Caco-2 (cell line): ENCODE measurements around the gene SCFD2. TPM values are rescaled to one million over a fixed set of nuclear protein-coding genes. Genes with fewer than 3 reads are reported as not detected.
"Not testable (repeated sequence)": the region's sequence is repeated elsewhere in the genome, so short reads cannot be mapped to it uniquely, and the experiment has no call there.

Source experiments
- BruUV-seq: library from RNA; stranded (reverse); fragments of 400-500 nt; replicated peaks from 2 replicates; lab custom pipeline; 2021; lab: Mats Ljungman, UMichigan
- CTCF ChIA-PET: fragments of 300-600 bp; sonication (Branson Sonifier 250); formaldehyde crosslinking; loops from one replicate; lab custom pipeline; 2022; ENCODE audit warnings: antibody characterized with exemption; lab: Charles Lee
- POLR2A ChIA-PET: fragments of 300-600 bp; sonication (Branson Sonifier 250); formaldehyde crosslinking; loops from one replicate; lab custom pipeline; 2022; ENCODE audit warnings: antibody characterized with exemption; lab: Charles Lee
- DNase-seq, 2 experiments: peaks; one replicate each; pipeline versions ENCODE4 v3.0.0 to v3.0.0-alpha.2; 2020 to 2022
- H3K27me3 ChIP-seq: replicated peaks from 2 replicates; pipeline ENCODE4 v1.6.0; 2011; ENCODE audit warnings: low read length; ENCODE audit not compliant: control insufficient read depth, insufficient read depth
- H3K36me3 ChIP-seq: 2 replicates; pipeline ENCODE4 v1.5.1; 2011; ENCODE audit warnings: low read length; ENCODE audit not compliant: control insufficient read depth, insufficient read depth
- H3K4me1 ChIP-seq: fragments of 250-450 bp; sonication (Bioruptor Pico); 2 replicates; pipeline ENCODE4 v1.5.1; 2020; ENCODE audit warnings: mild to moderate bottlenecking
- H3K4me3 ChIP-seq: 2 replicates; pipeline ENCODE4 v1.5.1; 2011; ENCODE audit warnings: low read depth, mild to moderate bottlenecking, control low read depth, low read length
- H3K9me3 ChIP-seq: fragments of 250-450 bp; sonication (Bioruptor Pico); 2 replicates; pipeline ENCODE4 v1.5.1; 2020; ENCODE audit warnings: mild to moderate bottlenecking, moderate library complexity
- H3K27ac Mint-ChIP-seq: one replicate; pipeline ENCODE4 v1.8.0; 2022; ENCODE audit warnings: mixed read lengths; ENCODE audit not compliant: unreplicated experiment
- H3K27me3 Mint-ChIP-seq: one replicate; pipeline ENCODE4 v1.8.0; 2022; ENCODE audit warnings: mixed read lengths; ENCODE audit not compliant: insufficient read depth, unreplicated experiment
- H3K36me3 Mint-ChIP-seq: one replicate; pipeline ENCODE4 v1.8.0; 2022; ENCODE audit warnings: mild to moderate bottlenecking, mixed read lengths; ENCODE audit not compliant: insufficient read depth, unreplicated experiment
- H3K4me1 Mint-ChIP-seq: one replicate; pipeline ENCODE4 v1.8.0; 2022; ENCODE audit warnings: low read depth, mixed read lengths; ENCODE audit not compliant: unreplicated experiment
- H3K4me3 Mint-ChIP-seq: one replicate; pipeline ENCODE4 v1.8.0; 2022; ENCODE audit warnings: mild to moderate bottlenecking, moderate library complexity, mixed read lengths; ENCODE audit not compliant: unreplicated experiment
- H3K9me3 Mint-ChIP-seq: one replicate; pipeline ENCODE4 v1.8.0; 2022; ENCODE audit warnings: mixed read lengths; ENCODE audit not compliant: unreplicated experiment
- intact Hi-C: fragments of 100-400 bp; cut with micrococcal nuclease; formaldehyde crosslinking; loops from one replicate; pipeline ENCODE4 v1.10.0; 2022; ENCODE audit not compliant: unreplicated experiment
- total RNA-seq: library from RNA; stranded (reverse); gene quantifications from 2 replicates; pipeline ENCODE4 v1.2.3, GENCODE V29; 2022
- TF ChIP-seq, protein P1 (sequence below), 2 experiments: fragments of 200-600 bp in 1 of 2; IDR thresholded peaks; 1 replicate in 1 of 2; 2 replicates in 1 of 2; pipeline versions ENCODE4 v1.5.1 to v1.8.0; 2011 to 2022; ENCODE audit warnings: antibody characterized with exemption in 1 of 2, control low read depth in 1 of 2, inconsistent platforms in 1 of 2, low read depth in 1 of 2, low read length in 1 of 2, mild to moderate bottlenecking in 1 of 2, moderate library complexity in 1 of 2; ENCODE audit not compliant: insufficient read depth in 1 of 2, severe bottlenecking in 1 of 2, unreplicated experiment in 1 of 2

Gene SCFD2
- total RNA-seq, 1 experiment from 2014 or later: 12.2 TPM

DNA sequence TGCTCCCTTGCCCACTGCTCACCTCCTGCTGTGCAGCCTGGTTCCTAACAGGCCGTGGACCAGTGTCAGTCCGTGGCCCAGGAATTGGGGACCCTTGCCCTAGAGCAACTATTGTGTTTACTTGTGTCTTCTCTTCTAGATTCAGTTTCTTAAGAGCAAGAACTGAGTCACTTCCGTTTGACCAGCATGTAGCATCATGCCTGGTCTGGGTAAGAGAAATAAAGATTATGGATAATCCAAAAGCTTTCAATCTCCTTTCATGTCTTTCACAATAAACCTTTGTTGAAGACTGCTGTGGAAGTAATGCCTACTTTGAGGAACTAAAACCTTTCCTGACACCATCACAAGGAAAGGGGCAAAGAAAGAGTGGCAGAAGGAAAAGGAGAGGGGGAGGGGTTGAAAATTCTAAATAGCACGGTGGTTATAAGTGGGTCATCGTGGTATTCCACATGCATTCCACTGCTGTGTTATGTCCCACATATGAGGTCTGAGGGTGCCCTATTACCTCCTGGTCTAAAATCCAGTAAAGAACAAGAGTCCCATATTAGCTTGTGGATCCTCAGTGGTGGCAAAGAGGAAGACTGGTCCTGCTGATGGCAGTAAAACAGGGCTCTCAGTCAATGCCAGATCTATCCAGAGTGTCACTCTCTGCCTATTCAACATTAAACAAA, 370.4 kb downstream of the SCFD2 start:
- intact Hi-C loops: no loop called here
- DNase-seq: no peak
- H3K9me3 Mint-ChIP-seq: no peaks in the 10 kb centered on the region
- H3K4me1 Mint-ChIP-seq: no peaks in the 10 kb centered on the region
- no TSS peak for BruUV-seq
- Histone ChIP-seq H3K4me3 (no peak overlapping the region), H3K4me1 (no peaks in the 10 kb centered on the region), H3K9me3 (no peaks in the 10 kb centered on the region), H3K36me3 (no peaks in the 10 kb centered on the region), H3K27me3 (no peaks in the 10 kb centered on the region)
- ChIA-PET CTCF (no interaction called here), POLR2A (no interaction called here)
- no peak overlapping the region for H3K4me3 Mint-ChIP-seq
- no peak overlapping the region for H3K27ac Mint-ChIP-seq
- TF ChIP-seq, protein P1, sequence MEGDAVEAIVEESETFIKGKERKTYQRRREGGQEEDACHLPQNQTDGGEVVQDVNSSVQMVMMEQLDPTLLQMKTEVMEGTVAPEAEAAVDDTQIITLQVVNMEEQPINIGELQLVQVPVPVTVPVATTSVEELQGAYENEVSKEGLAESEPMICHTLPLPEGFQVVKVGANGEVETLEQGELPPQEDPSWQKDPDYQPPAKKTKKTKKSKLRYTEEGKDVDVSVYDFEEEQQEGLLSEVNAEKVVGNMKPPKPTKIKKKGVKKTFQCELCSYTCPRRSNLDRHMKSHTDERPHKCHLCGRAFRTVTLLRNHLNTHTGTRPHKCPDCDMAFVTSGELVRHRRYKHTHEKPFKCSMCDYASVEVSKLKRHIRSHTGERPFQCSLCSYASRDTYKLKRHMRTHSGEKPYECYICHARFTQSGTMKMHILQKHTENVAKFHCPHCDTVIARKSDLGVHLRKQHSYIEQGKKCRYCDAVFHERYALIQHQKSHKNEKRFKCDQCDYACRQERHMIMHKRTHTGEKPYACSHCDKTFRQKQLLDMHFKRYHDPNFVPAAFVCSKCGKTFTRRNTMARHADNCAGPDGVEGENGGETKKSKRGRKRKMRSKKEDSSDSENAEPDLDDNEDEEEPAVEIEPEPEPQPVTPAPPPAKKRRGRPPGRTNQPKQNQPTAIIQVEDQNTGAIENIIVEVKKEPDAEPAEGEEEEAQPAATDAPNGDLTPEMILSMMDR (IDR thresholded peaks at IDR 0.05; ENCODE audit: insufficient read depth in 1 of 2, low read depth in 1 of 2, low read length in 1 of 2, severe bottlenecking in 1 of 2, unreplicated experiment in 1 of 2): no peak
- H3K36me3 Mint-ChIP-seq: peaks cover 5% of the 10 kb centered on the region
- H3K27me3 Mint-ChIP-seq: no peaks in the 10 kb centered on the region

DNA sequence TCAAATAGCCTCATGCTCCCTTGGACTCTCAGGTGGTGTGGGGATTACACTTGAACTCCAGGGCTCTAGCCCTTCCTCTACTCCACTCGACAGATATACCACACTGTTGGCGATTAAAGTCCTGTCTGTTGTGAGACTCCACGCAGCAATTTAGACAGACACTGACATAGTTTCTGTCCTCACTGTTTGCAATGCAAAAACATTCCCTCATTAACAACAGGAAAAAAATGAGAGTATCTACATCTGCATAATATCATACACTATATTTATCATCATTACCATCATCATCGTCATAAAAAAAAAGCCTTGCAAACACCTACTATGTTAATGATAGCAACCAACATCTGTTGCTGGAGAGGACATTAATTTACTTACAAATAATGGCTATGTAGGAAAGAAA, 371.3 kb downstream of the SCFD2 start:
- Mint-ChIP-seq H3K9me3 (no peaks in the 10 kb centered on the region), H3K36me3 (peaks cover 5% of the 10 kb centered on the region), H3K27me3 (no peaks in the 10 kb centered on the region), H3K4me1 (peaks cover 5% of the 10 kb centered on the region), H3K4me3 (no peak overlapping the region), H3K27ac (no peak overlapping the region)
- Histone ChIP-seq H3K27me3 (no peaks in the 10 kb centered on the region), H3K36me3 (no peaks in the 10 kb centered on the region), H3K4me1 (peaks cover 9% of the 10 kb centered on the region), H3K9me3 (no peaks in the 10 kb centered on the region), H3K4me3 (no peak overlapping the region)
- no peak for DNase-seq
- intact Hi-C loops: no loop called here
- ChIA-PET CTCF (no interaction called here), POLR2A (no interaction called here)
- no TSS peak for BruUV-seq
- TF ChIP-seq, protein P1 (IDR thresholded peaks at IDR 0.05; ENCODE audit: insufficient read depth in 1 of 2, low read depth in 1 of 2, low read length in 1 of 2, severe bottlenecking in 1 of 2, unreplicated experiment in 1 of 2): no peak

DNA sequence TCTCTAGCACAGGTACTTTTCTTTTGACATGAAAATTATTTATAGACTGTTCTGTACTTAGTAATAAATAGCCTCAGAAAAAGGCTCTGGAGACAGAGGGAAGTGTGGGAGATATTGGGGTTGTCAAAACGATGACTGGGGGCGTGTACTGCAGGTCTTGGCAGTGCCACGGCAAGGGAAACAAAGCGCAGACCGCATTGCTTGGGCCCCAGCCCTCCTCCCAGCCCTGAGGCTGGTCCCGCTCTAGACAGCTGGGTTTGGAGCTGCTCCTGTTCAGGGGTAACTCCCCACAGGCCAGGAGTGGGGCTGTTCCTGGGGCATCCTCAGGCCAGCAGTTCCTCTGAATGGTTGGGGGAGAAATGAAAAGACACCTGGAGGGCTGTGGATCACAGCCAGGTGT, 372.1 kb downstream of the SCFD2 start:
- H3K4me1 Mint-ChIP-seq: peaks cover 8% of the 10 kb centered on the region
- no peak overlapping the region for H3K4me3 Mint-ChIP-seq
- BruUV-seq: no TSS peak
- ChIA-PET CTCF (no interaction called here), POLR2A (no interaction called here)
- H3K9me3 ChIP-seq: no peaks in the 10 kb centered on the region
- no peak overlapping the region for H3K27ac Mint-ChIP-seq
- intact Hi-C loops: no loop called here
- TF ChIP-seq, protein P1 (IDR thresholded peaks at IDR 0.05; ENCODE audit: insufficient read depth in 1 of 2, low read depth in 1 of 2, low read length in 1 of 2, severe bottlenecking in 1 of 2, unreplicated experiment in 1 of 2): no peak
- peaks cover 15% of the 10 kb centered on the region for H3K4me1 ChIP-seq
- H3K36me3 Mint-ChIP-seq: no peaks in the 10 kb centered on the region
- H3K27me3 ChIP-seq: no peaks in the 10 kb centered on the region
- DNase-seq: no peak
- H3K9me3 Mint-ChIP-seq: no peaks in the 10 kb centered on the region
- no peaks in the 10 kb centered on the region for H3K36me3 ChIP-seq
- H3K4me3 ChIP-seq: no peak overlapping the region
- H3K27me3 Mint-ChIP-seq: no peaks in the 10 kb centered on the region

DNA sequence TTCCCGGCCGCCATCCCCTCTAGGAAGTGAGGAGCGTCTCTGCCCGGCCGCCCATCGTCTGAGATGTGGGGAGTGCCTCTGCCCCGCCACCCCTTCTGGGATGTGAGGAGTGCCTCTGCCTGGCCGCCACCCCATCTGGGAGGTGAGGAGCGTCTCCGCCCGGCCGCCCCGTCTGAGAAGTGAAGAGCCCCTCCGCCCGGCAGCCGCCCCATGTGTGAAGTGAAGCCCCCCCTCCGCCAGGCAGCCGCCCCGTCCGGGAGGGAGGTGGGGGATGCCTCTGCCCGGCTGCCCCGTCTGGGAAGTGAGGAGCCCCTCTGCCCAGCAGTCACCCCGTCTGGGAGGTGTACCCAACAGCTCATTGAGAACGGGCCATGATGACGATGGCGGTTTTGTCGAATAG, 373.3 kb downstream of the SCFD2 start:
- H3K27me3 ChIP-seq, H3K4me1 Mint-ChIP-seq, CTCF ChIA-PET, H3K27me3 Mint-ChIP-seq, DNase-seq, intact Hi-C loops, BruUV-seq, H3K4me3 ChIP-seq, H3K9me3 Mint-ChIP-seq, H3K4me3 Mint-ChIP-seq, POLR2A ChIA-PET, H3K9me3 ChIP-seq, H3K36me3 ChIP-seq, H3K27ac Mint-ChIP-seq, H3K36me3 Mint-ChIP-seq: not testable (repeated sequence)
- peaks cover 17% of the 10 kb centered on the region for H3K4me1 ChIP-seq
